Daoy (cell line): ENCODE results near the gene OXSM. TPM values are rescaled to one million over a fixed set of nuclear protein-coding genes. Genes with fewer than 3 reads are reported as not detected.

Experiments
- DNase-seq: peaks from one replicate; pipeline ENCODE4 v3.0.0-alpha.2; 2015; ENCODE audit warnings: low read depth
- total RNA-seq: library from RNA; depleted of rRNA; stranded (reverse); fragments of >200 nt; shearing (Covaris generic); gene quantifications from 2 replicates; pipeline ENCODE4 v1.2.3, GENCODE V29; 2014

Gene OXSM
- total RNA-seq, 1 experiment from 2014 or later = 10.6 TPM

DNA sequence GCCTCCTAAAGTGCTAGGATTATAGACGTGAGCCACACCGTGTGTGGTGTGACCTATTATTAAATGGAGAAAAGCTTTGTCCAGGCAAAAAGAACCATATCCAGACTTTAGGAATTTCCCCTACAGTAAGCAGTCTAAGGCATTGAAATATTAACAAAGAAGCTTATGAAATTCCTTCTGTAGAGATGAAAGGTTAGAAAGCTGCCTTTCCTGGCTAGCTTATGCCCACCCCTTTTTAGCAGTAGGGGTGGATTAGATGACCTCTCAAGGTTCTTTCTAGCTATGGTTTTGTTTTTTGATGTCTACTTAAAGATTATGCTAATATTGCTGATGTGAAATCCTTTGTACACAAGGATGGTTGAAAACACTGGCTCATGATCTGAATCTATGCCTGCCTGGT is 13.9 kb downstream of the OXSM start:
- no peak for DNase-seq

GRCh38 chr3:25804676-25805075 is 14.8 kb downstream of the OXSM start:
- DNase-seq = no peak

DNA sequence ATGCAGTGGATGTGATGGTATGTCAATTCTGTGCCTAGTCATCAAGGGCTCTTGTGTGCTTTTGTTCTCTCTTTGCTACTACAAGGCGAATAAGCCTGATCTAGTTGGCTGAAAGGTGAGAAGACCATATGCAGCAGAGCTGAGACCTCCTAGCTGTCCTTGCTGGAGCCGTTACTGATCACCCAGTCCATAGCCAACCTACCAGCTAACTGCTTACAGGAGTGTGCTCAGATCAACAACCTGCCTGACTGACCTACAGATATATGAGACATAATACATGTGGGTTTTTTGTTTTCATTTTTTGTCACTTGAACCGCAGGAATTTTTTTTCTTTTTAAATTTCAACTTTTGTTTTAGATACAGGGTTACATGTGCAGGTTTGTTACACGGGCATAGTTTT is 22.8 kb downstream of the OXSM start:
- no peak for DNase-seq

GRCh38 chr3:25817107-25817506 is 27.2 kb downstream of the OXSM start:
- DNase-seq = no peak

DNA sequence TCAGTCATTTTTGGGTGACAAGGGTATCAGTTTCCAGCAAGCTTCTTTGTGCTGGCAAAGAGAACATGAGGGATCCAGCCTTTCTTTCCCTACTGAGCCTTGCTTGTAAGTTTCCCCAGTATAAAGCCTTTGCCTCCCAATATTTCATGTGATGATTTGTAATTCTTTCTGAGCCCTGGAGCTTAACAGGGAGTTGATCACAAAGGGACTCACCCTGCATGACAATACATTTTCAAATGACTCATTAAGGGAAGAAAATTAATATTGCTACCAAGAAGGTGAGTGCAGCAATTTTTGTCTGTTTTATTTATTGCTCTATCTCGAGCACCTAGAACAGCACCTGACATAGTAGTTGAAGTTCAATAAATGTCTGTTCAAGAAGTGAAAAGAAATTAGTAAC is 27.7 kb downstream of the OXSM start:
- no peak for DNase-seq

GRCh38 chr3:25818335-25818734 is 28.4 kb downstream of the OXSM start:
- no peak for DNase-seq

DNA sequence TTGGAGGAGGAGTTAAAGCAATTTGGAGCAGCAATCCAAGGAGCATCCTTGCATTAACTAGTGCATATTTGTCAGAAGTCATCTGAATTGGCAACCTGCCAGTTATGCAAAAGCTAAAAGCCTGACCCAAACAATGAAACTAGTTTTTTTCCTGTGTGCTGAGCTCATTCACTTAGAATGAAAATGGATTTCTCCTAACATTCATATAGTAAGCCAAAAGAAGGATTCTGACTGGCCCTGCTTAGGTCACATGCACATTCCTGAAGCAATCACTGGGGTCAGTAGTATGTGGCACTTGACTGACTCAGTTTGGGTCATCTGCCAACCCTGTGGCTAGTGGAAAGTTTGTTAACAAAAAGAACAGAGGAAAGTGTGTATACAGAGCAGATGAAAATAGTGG is 30.5 kb downstream of the OXSM start:
- DNase-seq = peak; percentile 66

DNA sequence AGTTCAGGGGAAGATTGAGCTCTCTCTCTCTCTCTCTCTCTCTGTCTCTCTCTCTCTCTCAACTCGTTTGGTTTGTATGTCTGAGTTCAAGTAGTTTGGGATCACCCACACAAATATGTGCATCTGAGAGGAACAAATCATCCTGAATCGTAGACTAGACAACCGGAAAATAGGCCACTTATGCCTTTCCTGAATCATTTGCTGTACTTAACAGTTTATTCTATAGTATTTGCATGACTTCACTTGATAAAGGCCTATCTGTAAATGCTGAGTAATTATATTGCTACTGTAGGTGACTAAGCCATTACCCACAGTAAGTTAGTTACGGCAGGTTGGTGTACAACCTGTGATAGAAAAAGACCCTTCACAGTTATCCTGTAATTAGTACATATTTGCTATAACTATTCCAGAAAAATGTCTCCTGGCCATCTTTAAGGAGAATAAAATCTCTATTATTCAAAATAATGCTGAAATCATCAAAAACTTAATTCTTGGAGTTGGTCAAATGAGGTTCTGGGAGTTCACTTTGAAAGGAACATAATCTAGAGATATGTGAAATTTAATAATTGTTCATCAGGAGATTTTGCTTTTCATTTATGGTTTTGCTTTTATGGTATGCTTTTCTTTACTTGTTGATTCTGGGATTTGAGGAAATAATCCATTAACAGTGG is 31.1 kb downstream of the OXSM start:
- DNase-seq = no peak

- DNase-seq = no peak
Observed at GRCh38 chr3:25821746-25822573, 32.1 kb downstream of the OXSM start.

- no peak for DNase-seq
Observed at GRCh38 chr3:25823314-25823713, 33.4 kb downstream of the OXSM start.

DNA sequence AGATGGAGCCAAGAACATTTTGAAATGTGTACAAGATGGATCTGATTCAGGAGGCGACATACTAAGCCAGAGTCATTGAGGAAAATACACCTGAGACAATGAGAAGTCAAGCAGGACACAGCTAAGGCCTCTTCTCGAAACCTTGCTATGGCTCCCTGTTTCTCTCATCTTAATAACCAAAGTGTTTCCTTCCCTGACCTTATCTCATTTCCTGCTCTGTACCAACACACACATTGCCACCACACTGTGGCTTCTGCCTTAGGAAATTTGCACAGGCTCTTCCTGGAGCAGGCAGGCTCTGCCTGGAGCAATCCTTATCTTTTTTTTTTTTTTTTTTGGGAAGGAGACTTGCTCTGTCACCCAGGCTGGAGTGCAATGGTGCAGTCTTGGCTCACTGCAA is 36.6 kb downstream of the OXSM start:
- DNase-seq = no peak

DNA sequence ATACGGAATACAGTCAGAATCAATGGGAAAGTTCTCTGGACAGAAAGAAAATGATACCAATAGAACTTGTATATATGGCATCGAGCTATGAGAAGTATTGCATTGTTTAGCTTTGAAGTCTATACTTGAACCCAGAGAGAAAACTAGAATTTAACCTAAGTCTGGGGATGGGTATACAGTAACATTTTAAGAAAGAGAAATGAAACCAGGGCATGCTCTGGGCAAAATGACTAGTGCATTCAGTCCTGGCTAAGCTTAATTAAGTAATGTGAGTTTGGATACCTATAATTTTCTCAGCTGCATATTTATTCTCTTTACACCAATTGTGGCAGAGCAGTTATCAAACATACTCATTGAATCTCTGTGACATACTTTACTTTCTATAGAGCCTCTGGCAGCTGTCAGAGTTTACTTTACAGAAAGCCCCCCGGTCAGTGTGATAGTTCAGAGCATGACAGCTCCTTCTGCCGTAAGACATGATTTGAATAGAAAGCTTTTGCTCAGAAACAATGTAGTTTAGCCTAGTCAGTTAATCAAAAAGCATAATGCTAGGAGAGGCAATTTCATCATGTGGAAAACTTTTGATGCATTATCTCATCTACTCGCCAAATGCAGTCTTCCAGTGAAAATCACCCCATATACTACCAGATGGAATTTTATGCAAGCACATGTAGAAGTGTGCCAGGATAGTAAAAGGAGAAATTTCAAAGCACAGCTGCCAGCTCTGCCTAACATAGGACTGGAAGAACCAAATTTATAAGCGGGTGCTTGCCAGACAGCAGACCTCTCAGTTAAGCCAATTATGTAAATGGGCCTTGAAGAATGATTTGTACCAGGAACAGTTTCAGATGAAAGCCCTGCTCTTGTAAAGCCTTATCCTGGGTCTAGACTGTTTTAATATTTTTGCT is 40.7 kb downstream of the OXSM start:
- DNase-seq = no peak

DNA sequence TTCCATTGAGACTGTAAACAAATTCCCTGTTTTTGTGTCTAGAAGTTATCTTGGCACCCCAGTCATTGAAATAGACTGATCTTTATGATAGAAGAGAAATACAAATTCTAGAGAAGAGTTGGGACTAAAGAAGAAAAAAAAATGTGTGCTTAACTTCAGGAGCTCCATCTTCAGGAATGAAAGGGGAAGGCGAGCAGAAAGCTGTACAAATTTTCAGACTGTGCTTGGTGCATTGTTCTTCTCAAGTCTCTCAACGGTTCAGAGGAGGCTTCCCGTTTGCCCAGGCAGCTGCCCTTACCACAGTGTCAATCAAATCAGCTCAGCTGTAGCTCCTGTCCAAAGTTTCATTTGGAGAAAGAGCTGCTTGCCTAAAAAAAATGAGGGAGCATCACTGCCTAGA is 41.7 kb downstream of the OXSM start:
- no peak for DNase-seq

DNA sequence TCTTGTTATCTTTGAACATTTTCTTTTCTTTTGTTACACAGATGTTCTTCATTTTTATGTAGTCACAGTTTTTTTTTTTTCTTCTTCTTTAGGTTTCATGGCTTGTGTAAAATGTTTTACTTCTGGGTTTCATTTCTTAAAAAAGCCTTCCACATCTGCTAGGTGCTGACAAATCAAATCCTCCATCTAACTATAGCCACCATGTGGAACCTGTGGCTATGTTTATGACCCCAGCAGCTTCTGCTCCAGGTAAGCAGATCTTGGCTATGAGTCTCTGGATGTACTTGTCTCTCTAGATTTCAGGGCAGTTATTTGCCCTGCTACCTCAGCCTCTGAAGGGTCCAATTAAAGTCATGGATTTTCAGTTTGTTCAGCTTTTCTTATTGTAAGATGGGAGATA is 44.5 kb downstream of the OXSM start:
- DNase-seq = no peak

- DNase-seq = no peak
Observed at GRCh38 chr3:25836579-25836978, 46.7 kb downstream of the OXSM start.

DNA sequence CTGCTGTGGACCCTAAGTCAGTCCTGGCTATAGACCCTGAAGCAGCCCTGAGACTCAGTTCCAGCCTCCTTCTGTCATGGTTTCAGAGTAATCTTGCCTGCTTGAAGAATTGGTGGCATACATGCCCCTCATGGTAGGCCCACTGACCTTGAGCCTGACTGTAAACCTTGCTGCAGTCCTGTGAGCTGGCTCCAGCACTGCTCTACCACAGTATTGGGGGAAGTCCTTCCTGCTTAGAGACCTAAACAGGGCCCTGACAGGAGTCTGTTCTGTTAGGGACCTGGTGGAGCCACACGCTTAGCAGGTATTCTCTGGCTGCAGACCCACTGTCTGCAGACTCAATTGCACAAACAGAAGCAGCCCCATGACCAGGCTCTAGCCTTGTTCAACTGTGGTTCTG is 47.1 kb downstream of the OXSM start:
- no peak for DNase-seq

DNA sequence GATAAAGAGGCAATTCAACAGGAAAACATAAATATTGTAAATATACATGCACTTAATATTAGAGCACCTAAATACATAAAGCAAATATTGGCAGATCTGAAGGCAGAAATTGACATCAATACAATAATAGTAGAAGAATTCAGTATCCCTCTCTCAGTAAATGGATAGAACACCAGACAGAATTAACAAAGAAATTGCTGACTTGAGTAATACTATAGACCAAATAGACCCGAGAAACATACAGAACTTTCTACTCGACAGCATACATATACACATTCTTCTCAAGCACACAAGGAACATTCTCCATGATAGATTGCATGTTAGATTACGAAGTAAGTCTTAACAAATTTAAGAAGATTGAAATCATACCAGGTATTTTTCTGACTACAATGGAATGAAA is 50.2 kb downstream of the OXSM start:
- DNase-seq = no peak

GRCh38 chr3:25843332-25843731 is 53.4 kb downstream of the OXSM start:
- DNase-seq = no peak
